Measurements from ENCODE around the gene CD320.
"Not testable (repeated sequence)": the region's sequence is repeated elsewhere in the genome, so short reads cannot be mapped to it uniquely, and the experiment has no call there.

CD320 gene

GRCh38 chr19:8321067-8321985 lies 13.2 kb upstream of the CD320 start, which contains the start of the genes NDUFA7 and RPS28:
NDUFA7 (minus strand) TSS chr19:8321375; CDS start chr19:8321358, 17 bp downstream.
RPS28 (plus strand) TSS chr19:8321496; CDS start chr19:8321531, 35 bp downstream.
- Mint-ChIP-seq H3K4me1 (ENCODE audit: low read depth) (peaks cover 31% of the 10 kb centered on the region), H3K27me3 (no peaks in the 10 kb centered on the region), H3K4me3 (peak within 1 kb of the TSS; percentile 100), H3K36me3 (peaks cover 4% of the 10 kb centered on the region), H3K9me3 (ENCODE audit: low read depth) (no peaks in the 10 kb centered on the region), H3K27ac (peak within 1 kb of the TSS; percentile 99)

GRCh38 chr19:8320564-8321066 lies 12.5 kb upstream of the CD320 start:
- Mint-ChIP-seq H3K27me3 (no peaks in the 10 kb centered on the region), H3K36me3 (peaks cover 4% of the 10 kb centered on the region), H3K4me1 (ENCODE audit: low read depth) (peaks cover 31% of the 10 kb centered on the region), H3K27ac (peak overlapping the region; percentile 99), H3K4me3 (peak overlapping the region; percentile 100), H3K9me3 (ENCODE audit: low read depth) (no peaks in the 10 kb centered on the region)

- H3K9me3 Mint-ChIP-seq (ENCODE audit: low read depth): no peaks in the 10 kb centered on the region
Observed at GRCh38 chr19:8319807-8320520, 11.8 kb upstream of the CD320 start.

GRCh38 chr19:8318835-8319234 lies 10.7 kb upstream of the CD320 start:
- not testable (repeated sequence) for H3K9me3 Mint-ChIP-seq (ENCODE audit: low read depth); H3K27me3 Mint-ChIP-seq; H3K36me3 Mint-ChIP-seq; H3K27ac Mint-ChIP-seq
- peaks cover 31% of the 10 kb centered on the region for H3K4me1 Mint-ChIP-seq (ENCODE audit: low read depth)
- peak overlapping the region; percentile 46 for H3K4me3 Mint-ChIP-seq

More at GRCh38 chr19:8319807-8320520, 11.8 kb upstream of the CD320 start:
- peak overlapping the region; percentile 99 for H3K27ac Mint-ChIP-seq
- H3K27me3 Mint-ChIP-seq: no peaks in the 10 kb centered on the region
- peaks cover 4% of the 10 kb centered on the region for H3K36me3 Mint-ChIP-seq
- H3K4me1 Mint-ChIP-seq (ENCODE audit: low read depth): peaks cover 31% of the 10 kb centered on the region
- H3K4me3 Mint-ChIP-seq: peak overlapping the region; percentile 100

GRCh38 chr19:8316351-8317125 lies 8.4 kb upstream of the CD320 start:
- Mint-ChIP-seq H3K36me3 (no peaks in the 10 kb centered on the region), H3K27me3 (no peaks in the 10 kb centered on the region), H3K27ac (no peak overlapping the region), H3K9me3 (ENCODE audit: low read depth) (no peaks in the 10 kb centered on the region), H3K4me1 (ENCODE audit: low read depth) (peaks cover 17% of the 10 kb centered on the region), H3K4me3 (no peak overlapping the region)

- H3K36me3 Mint-ChIP-seq; H3K9me3 Mint-ChIP-seq (ENCODE audit: low read depth); H3K4me3 Mint-ChIP-seq; H3K27ac Mint-ChIP-seq; H3K27me3 Mint-ChIP-seq: not testable (repeated sequence)
- peaks cover 13% of the 10 kb centered on the region for H3K4me1 Mint-ChIP-seq (ENCODE audit: low read depth)
Observed at GRCh38 chr19:8314981-8315640, 7.0 kb upstream of the CD320 start.

DNA sequence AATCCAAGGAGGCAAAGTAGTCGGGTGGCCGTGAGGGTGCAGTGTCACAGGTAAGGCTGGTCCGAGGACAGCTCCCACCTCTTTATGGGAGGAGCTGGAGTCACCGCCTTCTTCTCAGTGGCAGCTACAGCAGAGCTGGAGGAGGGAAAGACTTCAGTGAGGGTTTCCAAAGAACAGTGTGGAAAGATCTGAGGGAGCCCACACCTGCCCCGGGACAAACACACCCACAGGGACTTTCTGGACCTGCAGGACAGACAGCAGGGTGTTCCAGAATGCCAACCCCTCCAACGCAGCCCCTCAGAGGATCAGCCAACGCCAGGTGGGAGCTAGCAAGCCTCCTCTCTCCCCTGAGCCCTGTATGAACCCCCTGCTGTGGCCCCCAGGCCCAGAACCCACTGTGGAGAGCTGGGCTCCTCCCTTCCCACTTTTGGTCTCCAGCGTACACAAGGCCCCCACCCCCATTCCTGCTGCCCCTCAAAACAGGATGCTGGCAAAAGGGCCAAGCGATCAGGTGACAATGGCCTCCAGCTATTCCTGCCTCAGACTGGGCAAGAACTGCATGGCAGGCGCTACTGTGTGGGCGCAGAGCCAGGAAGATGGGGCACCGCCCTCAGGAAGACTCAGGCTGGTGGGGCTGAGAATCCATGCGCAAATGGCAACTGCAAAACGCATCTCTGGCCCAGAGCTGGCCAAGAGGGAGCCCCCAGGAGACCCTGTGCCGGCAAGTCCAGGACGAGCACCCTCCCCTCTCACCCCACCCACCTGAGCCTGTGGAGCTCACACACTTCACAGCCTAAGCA lies 3.5 kb upstream of the CD320 start:
- no peak overlapping the region for H3K4me3 Mint-ChIP-seq
- H3K27me3 Mint-ChIP-seq: no peaks in the 10 kb centered on the region
- H3K9me3 Mint-ChIP-seq (ENCODE audit: low read depth): no peaks in the 10 kb centered on the region
- H3K36me3 Mint-ChIP-seq: no peaks in the 10 kb centered on the region
- H3K27ac Mint-ChIP-seq: no peak overlapping the region
- H3K4me1 Mint-ChIP-seq (ENCODE audit: low read depth): peaks cover 21% of the 10 kb centered on the region

DNA sequence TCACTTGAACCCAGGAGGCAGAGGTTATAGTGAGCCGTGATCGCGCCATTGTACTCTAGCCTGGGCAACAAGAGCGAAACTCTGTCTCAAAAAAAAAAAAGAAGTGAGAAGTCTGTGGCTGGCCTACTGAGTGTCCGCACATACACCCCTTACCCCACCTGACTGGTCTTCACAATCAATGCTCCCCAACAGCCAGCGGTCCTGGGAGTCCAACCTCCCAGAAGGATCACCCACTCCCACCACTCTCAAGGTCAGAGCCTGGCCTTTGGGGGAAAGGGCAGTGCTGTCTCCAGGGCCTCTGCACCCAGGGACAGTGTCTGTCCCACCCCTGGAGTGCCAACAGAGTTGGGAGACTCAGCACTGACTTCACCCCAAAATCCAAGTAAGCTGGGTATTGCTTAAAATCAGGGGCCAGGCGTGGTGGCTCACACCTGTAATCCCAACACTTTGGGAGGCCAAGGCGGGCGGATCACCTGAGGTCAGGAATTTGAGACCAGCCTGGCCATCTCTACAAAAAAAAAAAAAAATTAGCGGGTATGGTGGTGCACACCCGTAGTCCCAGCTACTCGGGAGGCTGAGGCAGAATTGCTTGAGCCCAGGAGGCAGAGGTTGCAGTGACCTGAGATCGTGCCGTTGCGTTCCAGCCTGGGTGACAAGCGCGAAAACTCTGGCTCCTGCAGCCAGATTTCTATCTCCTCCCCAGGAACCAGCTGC lies 2.3 kb upstream of the CD320 start:
- Mint-ChIP-seq H3K9me3 (ENCODE audit: low read depth) (no peaks in the 10 kb centered on the region), H3K36me3 (no peaks in the 10 kb centered on the region), H3K4me1 (ENCODE audit: low read depth) (peaks cover 29% of the 10 kb centered on the region)

DNA sequence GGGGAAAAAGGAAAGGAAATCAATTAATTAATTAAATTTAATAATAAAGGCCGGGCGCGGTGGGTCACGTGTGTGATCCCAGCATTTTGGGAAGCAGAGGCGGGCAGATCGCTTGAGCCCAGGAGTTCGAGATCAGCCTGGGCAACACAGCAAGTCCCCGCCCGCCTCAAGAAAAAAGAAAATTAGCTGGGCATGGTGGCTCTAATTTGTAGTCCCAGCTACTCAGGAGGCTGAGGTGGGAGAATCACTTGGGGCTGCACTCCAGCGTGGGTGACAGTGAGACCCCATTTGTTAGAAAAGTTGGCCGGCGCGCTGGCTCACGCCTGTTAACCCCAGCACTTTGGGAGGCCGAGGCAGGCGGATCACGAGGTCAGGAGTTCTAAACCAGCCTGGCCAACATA lies 733 bp upstream of the CD320 start:
- Mint-ChIP-seq H3K36me3 (peaks cover 3% of the 10 kb centered on the region), H3K4me1 (ENCODE audit: low read depth) (peaks cover 31% of the 10 kb centered on the region), H3K27me3 (no peaks in the 10 kb centered on the region), H3K27ac (peak overlapping the region; percentile 96), H3K9me3 (ENCODE audit: low read depth) (no peaks in the 10 kb centered on the region), H3K4me3 (peak overlapping the region; percentile 97)

More for the DNA sequence above, 2.3 kb upstream of the CD320 start:
- H3K27me3 Mint-ChIP-seq: no peaks in the 10 kb centered on the region
- no peak overlapping the region for H3K4me3 Mint-ChIP-seq
- H3K27ac Mint-ChIP-seq: no peak overlapping the region

DNA sequence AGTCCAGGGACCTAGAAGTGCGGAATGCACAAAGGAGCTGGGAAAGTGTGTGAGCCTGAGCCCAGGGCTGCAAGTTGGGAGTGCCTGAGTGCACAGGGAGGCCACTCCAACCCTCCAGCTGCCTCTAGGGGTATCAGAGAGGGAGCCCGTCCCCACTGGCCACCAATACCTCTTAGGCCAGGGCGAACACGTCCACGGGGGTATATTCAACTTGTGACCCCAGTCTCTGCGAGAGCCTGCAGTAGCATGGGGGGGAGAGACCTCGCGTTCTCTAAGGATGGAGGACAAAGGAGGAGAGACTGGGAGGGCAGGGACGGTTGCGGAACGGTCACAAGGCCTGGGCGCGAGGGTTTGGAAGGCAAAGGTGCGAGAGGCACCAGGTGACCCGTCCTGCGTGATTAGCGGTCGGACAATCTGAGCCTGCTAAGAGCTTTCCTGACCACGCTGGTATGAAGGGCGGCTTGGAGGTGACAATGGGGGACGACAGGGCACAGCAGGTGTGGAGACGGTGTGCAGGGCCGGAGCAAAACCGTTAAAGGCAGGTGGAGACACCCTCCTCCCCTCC lies 676 bp downstream of the CD320 start:
- Mint-ChIP-seq H3K27me3 (no peaks in the 10 kb centered on the region), H3K9me3 (ENCODE audit: low read depth) (no peaks in the 10 kb centered on the region), H3K4me1 (ENCODE audit: low read depth) (peaks cover 31% of the 10 kb centered on the region), H3K36me3 (peaks cover 3% of the 10 kb centered on the region), H3K4me3 (peak overlapping the region; percentile 97), H3K27ac (peak overlapping the region; percentile 96)

DNA sequence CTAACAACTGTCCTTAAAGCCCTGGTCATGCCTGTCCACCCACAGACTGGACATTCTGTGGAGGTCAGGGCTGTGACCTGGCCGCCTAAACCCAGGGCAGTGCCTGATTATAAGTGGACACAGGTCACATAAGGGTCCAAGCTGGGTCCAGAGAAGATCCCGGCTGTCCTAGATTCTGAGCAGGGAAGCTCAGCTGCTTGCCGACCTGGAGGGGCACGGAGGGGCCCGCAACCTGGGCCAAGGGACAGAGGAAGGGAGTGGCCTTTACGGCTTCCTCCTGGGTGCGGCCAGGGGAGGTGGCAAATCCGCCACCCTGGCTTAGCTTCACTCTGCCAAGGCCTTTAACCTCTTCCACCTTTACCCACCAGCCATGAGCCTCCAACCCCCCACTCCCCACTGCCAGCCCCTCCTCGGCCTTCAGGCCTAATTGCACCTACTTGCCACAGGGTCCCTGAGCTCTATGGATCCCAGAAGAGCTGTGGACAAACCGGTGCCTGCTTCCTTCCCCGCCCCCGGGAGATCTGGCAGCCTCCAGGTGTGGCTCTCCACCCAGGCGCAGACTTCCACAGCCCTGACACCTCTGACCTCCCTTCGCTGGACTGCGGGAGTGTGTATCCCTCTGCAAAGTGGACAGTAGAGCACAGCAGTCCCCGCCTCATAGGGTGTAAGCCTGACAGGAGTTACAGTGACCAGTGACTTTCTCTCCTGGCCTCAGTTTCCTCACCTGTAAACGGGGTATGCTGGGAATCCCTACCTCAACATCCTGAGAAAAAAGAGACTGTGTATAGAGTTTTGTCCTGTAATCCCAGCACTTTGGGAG lies 1.7 kb downstream of the CD320 start:
- peaks cover 31% of the 10 kb centered on the region for H3K4me1 Mint-ChIP-seq (ENCODE audit: low read depth)
- H3K27me3 Mint-ChIP-seq: no peaks in the 10 kb centered on the region
- peaks cover 3% of the 10 kb centered on the region for H3K36me3 Mint-ChIP-seq
- no peaks in the 10 kb centered on the region for H3K9me3 Mint-ChIP-seq (ENCODE audit: low read depth)
- H3K4me3 Mint-ChIP-seq: peak overlapping the region; percentile 97
- H3K27ac Mint-ChIP-seq: peak overlapping the region; percentile 80

DNA sequence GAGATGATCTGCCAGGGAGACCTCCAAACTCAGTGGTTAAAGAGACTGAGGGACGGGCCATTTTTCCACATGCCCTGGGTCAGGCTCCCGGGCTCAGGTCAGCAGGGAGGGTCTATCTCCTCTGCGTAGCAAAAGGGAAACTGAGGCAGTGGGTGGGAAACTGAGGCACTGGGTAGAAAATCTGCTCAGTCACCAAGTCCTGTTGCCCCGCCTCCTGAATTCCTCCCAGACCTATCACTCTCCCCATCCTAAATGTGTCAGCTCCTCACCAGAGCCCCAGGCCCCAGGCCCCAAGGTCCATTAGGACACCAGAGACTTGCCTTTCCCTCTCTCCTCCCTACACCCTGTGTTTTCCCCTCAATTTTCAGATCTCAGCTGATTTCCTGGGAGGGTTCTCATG lies 2.4 kb downstream of the CD320 start:
- H3K4me1 Mint-ChIP-seq (ENCODE audit: low read depth): peaks cover 30% of the 10 kb centered on the region
- peaks cover 3% of the 10 kb centered on the region for H3K36me3 Mint-ChIP-seq
- H3K9me3 Mint-ChIP-seq (ENCODE audit: low read depth): no peaks in the 10 kb centered on the region
- H3K27ac Mint-ChIP-seq: peak overlapping the region; percentile 80
- H3K27me3 Mint-ChIP-seq: no peaks in the 10 kb centered on the region
- H3K4me3 Mint-ChIP-seq: no peak overlapping the region

Data from activated naive CD8-positive, alpha-beta T cell (primary cell).